Measurements from ENCODE around the gene MAN1A1. TPM values are rescaled to one million over a fixed set of nuclear protein-coding genes. Genes with fewer than 3 reads are reported as not detected.

MAN1A1 gene
- total and polyA plus RNA-seq, 2 of the 8 experiments (the other 6 are each of a cell fraction or from before 2014, with no cell fraction given) = 1.8 to 5.4 TPM

GRCh38 chr6:119269266-119270103, 80.1 kb downstream of the MAN1A1 start:
- H3K4me3 ChIP-seq (ENCODE audit: extremely low read depth in 1 of 4, insufficient read depth in 2 of 4, low read depth in 3 of 4, low read length in 4 of 4) = no peak overlapping the region
- no peak overlapping the region for H2BK15ac ChIP-seq (ENCODE audit: low read length)
- H3K9ac ChIP-seq (replicated peaks in 1 of 4; ENCODE audit: extremely low read depth in 1 of 4, low read depth in 3 of 4, low read length in 3 of 4) = no peak overlapping the region
- no peaks in the 10 kb centered on the region for H4K20me1 ChIP-seq (replicated peaks in 1 of 2; ENCODE audit: control insufficient read depth in 1 of 2, insufficient read depth in 2 of 2, low read length in 2 of 2)
- 85% methylated on average over 8 of the region's 8 CpGs; no CpG with 5 or more reads in 1 of the 2 experiments for WGBS, 2 experiments (ENCODE audit: extremely low coverage in 1 of 2, insufficient coverage in 1 of 2, insufficient read length in 1 of 2, insufficient replicate concordance in 2 of 2, low coverage in 1 of 2, low lambda C conversion rate in 2 of 2, missing lambda C conversion rate in 1 of 2)
- no peak overlapping the region for H4K5ac ChIP-seq (ENCODE audit: insufficient read length, low read depth, low read length)
- FAIRE-seq (no peak), DNase-seq (ENCODE audit: low read depth in 1 of 2, low spot score in 2 of 2) (no peak)
- H2BK5ac ChIP-seq (ENCODE audit: low read depth, low read length) = no peak overlapping the region
- H3K14ac ChIP-seq (ENCODE audit: insufficient read length) = no peak overlapping the region
- no peaks in the 10 kb centered on the region for H3K36me3 ChIP-seq (ENCODE audit: control insufficient read depth in 2 of 4, insufficient read depth in 4 of 4, low read length in 3 of 4)
- no peak overlapping the region for H4K91ac ChIP-seq (replicated peaks; ENCODE audit: insufficient read length, low read length)
- H2BK120ac ChIP-seq (replicated peaks; ENCODE audit: low read depth, low read length) = no peak overlapping the region
- H3K4ac ChIP-seq (replicated peaks; ENCODE audit: insufficient read length, low read depth, low read length) = no peak overlapping the region
- H3K4me1 ChIP-seq (replicated peaks in 1 of 4; ENCODE audit: control insufficient read depth in 3 of 4, insufficient read depth in 4 of 4, low read length in 3 of 4) = no peaks in the 10 kb centered on the region
- POLR2A ChIA-PET (ENCODE audit: partially characterized antibody) = no interaction called here
- H3K56ac ChIP-seq (replicated peaks; ENCODE audit: insufficient read length, low read depth, low read length) = no peak overlapping the region
- H2BK20ac ChIP-seq (ENCODE audit: low read length) = no peak overlapping the region
- no peak overlapping the region for H4K8ac ChIP-seq (ENCODE audit: extremely low read depth, insufficient read depth, low read length)
- no peak overlapping the region for H3K18ac ChIP-seq (ENCODE audit: extremely low read depth, low read length)
- no peaks in the 10 kb centered on the region for H3K79me1 ChIP-seq (ENCODE audit: low read depth, low read length)
- no peaks in the 10 kb centered on the region for H3K27me3 ChIP-seq (replicated peaks in 1 of 4; ENCODE audit: control insufficient read depth in 3 of 4, extremely low read depth in 1 of 4, insufficient read depth in 3 of 4, low read length in 3 of 4)
- no peak overlapping the region for H3K27ac ChIP-seq (ENCODE audit: low read depth, low read length)
- H3K23me2 ChIP-seq (ENCODE audit: low read depth, low read length) = no peaks in the 10 kb centered on the region
- CTCF ChIA-PET (ENCODE audit: partially characterized antibody) = no interaction called here
- H2AFZ ChIP-seq (ENCODE audit: low read length) = no peak overlapping the region
- no peak overlapping the region for H3K23ac ChIP-seq (ENCODE audit: insufficient read length)
- H3K79me2 ChIP-seq (ENCODE audit: control insufficient read depth in 1 of 2, insufficient read depth in 2 of 2, low read length in 2 of 2) = no peaks in the 10 kb centered on the region
- H3K9me3 ChIP-seq (ENCODE audit: insufficient read depth in 2 of 2, low read depth in 1 of 2, low read length in 1 of 2) = peaks cover 3 to 7% of the 10 kb centered on the region in 2 experiments; a peak in 2 of 4 replicates
- no peak overlapping the region for H2AK5ac ChIP-seq (ENCODE audit: low read depth, low read length)
- H2BK12ac ChIP-seq (ENCODE audit: low read depth, low read length) = no peak overlapping the region
- no peak overlapping the region for H3K4me2 ChIP-seq (ENCODE audit: insufficient read depth in 1 of 2, low read depth in 2 of 2, low read length in 2 of 2)
- no peak for TF ChIP-seq CHD1 (IDR thresholded peaks at IDR 0.05; ENCODE audit: low read depth, low read length)
- no peak for TF ChIP-seq NANOG (IDR thresholded peaks at IDR 0.05; ENCODE audit: insufficient read depth, low read depth, low read length, poor library complexity, severe bottlenecking)
- TF ChIP-seq RAD21 (IDR thresholded peaks at IDR 0.05 in 1 of 2, conservative IDR thresholded peaks at IDR 0.05 in 1 of 2; ENCODE audit: low read depth in 2 of 2, low read length in 2 of 2) = no peak
- TF ChIP-seq SIX5 (IDR thresholded peaks at IDR 0.05; ENCODE audit: low read depth, low read length) = no peak
- TF ChIP-seq RBBP5 (IDR thresholded peaks at IDR 0.05; ENCODE audit: borderline replicate concordance, low read depth, low read length) = no peak
- no peak for TF ChIP-seq HDAC2 (IDR thresholded peaks at IDR 0.05; ENCODE audit: borderline replicate concordance in 1 of 2, low read depth in 2 of 2, low read length in 2 of 2)
- TF ChIP-seq JUN (IDR thresholded peaks at IDR 0.05; ENCODE audit: low read depth, low read length) = no peak
- no peak for TF ChIP-seq KDM5A (IDR thresholded peaks at IDR 0.05; ENCODE audit: low read length)
- TF ChIP-seq SRF (IDR thresholded peaks at IDR 0.05; ENCODE audit: low read depth, low read length) = no peak
- TF ChIP-seq KDM1A (IDR thresholded peaks at IDR 0.05; ENCODE audit: borderline replicate concordance, low read length) = no peak
- no peak for TF ChIP-seq JUND (IDR thresholded peaks at IDR 0.05; ENCODE audit: low read length)
- TF ChIP-seq KDM4A (IDR thresholded peaks at IDR 0.05; ENCODE audit: low read depth, low read length, severe bottlenecking) = no peak
